IPS-NIHi11 (cell line): ENCODE data around the gene SLFN11.
"Not testable (repeated sequence)": the region's sequence is repeated elsewhere in the genome, so short reads cannot be mapped to it uniquely, and the experiment has no call there.

ENCODE experiments used
- DNase-seq: peaks from one replicate; pipeline ENCODE4 v3.0.0; 2012; ENCODE audit warnings: mixed read lengths, low spot score

The SLFN11 gene

GRCh38 chr17:35373534-35373983 lies at the start of gene SLFN11:
Gene SLFN11 (minus strand): TSS chr17:35373621. CDS start chr17:35363807, 9,814 bp downstream.
- peak; percentile 37 for DNase-seq

- not testable (repeated sequence) for DNase-seq
These were observed 47.6 kb upstream of the SLFN11 start for GRCh38 chr17:35421069-35421468.

GRCh38 chr17:35416659-35417058 lies 43.2 kb upstream of the SLFN11 start:
- no peak for DNase-seq

GRCh38 chr17:35414707-35415106 lies 41.3 kb upstream of the SLFN11 start:
- not testable (repeated sequence) for DNase-seq

- DNase-seq, result no peak
These were observed 40.8 kb upstream of the SLFN11 start for GRCh38 chr17:35414247-35414646.

- DNase-seq, result peak; percentile 17
These were observed 34.1 kb upstream of the SLFN11 start for GRCh38 chr17:35407531-35407930.

GRCh38 chr17:35406568-35406967 lies 33.1 kb upstream of the SLFN11 start:
- no peak for DNase-seq

GRCh38 chr17:35404360-35404759 lies 30.9 kb upstream of the SLFN11 start:
- DNase-seq, result no peak

- not testable (repeated sequence) for DNase-seq
These were observed 20.4 kb upstream of the SLFN11 start for GRCh38 chr17:35393783-35394182.

GRCh38 chr17:35390663-35391062 lies 17.2 kb upstream of the SLFN11 start:
- no peak for DNase-seq

GRCh38 chr17:35390156-35390555 lies 16.7 kb upstream of the SLFN11 start:
- DNase-seq, result peak; percentile 15

- no peak for DNase-seq
These were observed 14.1 kb upstream of the SLFN11 start for GRCh38 chr17:35387496-35387895.

GRCh38 chr17:35377706-35378105 lies 4.3 kb upstream of the SLFN11 start:
- no peak for DNase-seq

- DNase-seq, result no peak
These were observed 3.6 kb upstream of the SLFN11 start for GRCh38 chr17:35377068-35377467.

GRCh38 chr17:35376245-35376644 lies 2.8 kb upstream of the SLFN11 start:
- DNase-seq, result no peak

- no peak for DNase-seq
These were observed 1.4 kb upstream of the SLFN11 start for GRCh38 chr17:35374766-35375344.

- DNase-seq, result peak; percentile 38
These were observed 754 bp upstream of the SLFN11 start for GRCh38 chr17:35373984-35374765.

- DNase-seq, result peak; percentile 35
These were observed 431 bp downstream of the SLFN11 start for GRCh38 chr17:35372846-35373533.

- DNase-seq, result no peak
These were observed 1.5 kb downstream of the SLFN11 start for GRCh38 chr17:35371934-35372333.

GRCh38 chr17:35368081-35368830 lies 5.2 kb downstream of the SLFN11 start:
- no peak for DNase-seq

- DNase-seq, result no peak
These were observed 12.4 kb downstream of the SLFN11 start for GRCh38 chr17:35361027-35361426.

GRCh38 chr17:35359398-35359797 lies 14.0 kb downstream of the SLFN11 start:
- peak; percentile 20 for DNase-seq
